ENCODE measurements around the gene ARHGEF10L.

GRCh38 chr1:17563494-17564281 is 24.2 kb downstream of the ARHGEF10L start:
- TF ChIP-seq POLR2A (IDR thresholded peaks at IDR 0.05), result no peak
- TF ChIP-seq CTCF (IDR thresholded peaks at IDR 0.05), result no peak

Measured in Peyer's patch (tissue), 4 donors.